Measurements from ENCODE around the gene TNS3.

TNS3 gene

GRCh38 chr7:47454069-47454973, 127.6 kb downstream of the TNS3 start:
- H3K4me3 ChIP-seq (ENCODE audit: low read depth, low read length): no peak overlapping the region
- no peak for DNase-seq (ENCODE audit: low read depth)
- TF ChIP-seq CTCF (IDR thresholded peaks at IDR 0.05; ENCODE audit: low read depth, low read length, missing control alignments): no peak

DNA sequence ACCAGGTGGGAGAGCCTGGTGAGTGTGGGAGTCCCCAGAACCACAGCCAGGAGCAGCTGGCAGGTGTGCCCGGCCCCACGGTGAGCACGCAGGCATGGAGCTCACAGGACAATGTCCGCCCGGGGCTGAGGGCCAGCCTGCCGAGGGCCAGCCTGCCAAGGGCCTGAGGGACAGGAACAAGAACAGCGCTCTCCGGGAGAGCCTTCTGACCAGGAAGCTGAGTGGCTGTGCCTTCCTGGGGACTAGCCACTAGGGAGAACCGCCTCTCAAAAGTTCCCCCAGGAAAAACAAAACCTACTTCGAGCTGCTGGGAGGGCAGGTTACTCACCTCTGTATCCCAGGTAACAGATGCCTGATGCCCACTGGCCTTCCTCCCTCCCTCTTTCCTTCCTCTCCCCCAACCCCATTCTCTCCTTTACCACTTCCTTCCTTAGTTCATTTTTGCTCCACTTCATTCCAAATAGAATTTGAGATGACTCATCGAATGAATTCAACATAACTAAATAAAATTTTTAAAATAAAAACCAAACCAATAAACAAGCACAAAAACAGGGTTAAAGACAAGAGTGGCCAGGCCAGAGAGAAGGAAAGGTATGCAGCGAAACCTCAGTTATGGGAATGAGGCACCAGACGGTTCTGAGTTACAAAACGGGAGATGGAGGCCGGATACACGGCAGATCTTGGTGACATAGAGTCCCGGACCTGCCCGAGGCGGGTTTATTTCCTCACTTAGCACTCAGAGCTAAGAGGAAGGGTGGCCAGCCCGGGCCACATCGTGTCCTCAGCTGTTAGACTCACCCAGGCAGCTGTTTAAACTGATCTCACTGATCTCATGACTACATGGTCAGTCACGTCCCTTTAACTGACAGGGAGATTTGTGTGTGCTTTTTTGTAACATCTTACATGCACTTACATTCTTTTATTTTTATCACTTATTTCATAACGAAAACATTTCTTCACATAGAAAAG, 128.5 kb downstream of the TNS3 start:
- no peak for DNase-seq (ENCODE audit: low read depth)
- no peak for TF ChIP-seq CTCF (IDR thresholded peaks at IDR 0.05; ENCODE audit: low read depth, low read length, missing control alignments)
- no peak overlapping the region for H3K4me3 ChIP-seq (ENCODE audit: low read depth, low read length)

- no peak for DNase-seq (ENCODE audit: low read depth)
- no peak overlapping the region for H3K4me3 ChIP-seq (ENCODE audit: low read depth, low read length)
- no peak for TF ChIP-seq CTCF (IDR thresholded peaks at IDR 0.05; ENCODE audit: low read depth, low read length, missing control alignments)
These were observed 129.2 kb downstream of the TNS3 start for GRCh38 chr7:47452715-47453092.

GRCh38 chr7:47452295-47452694, 129.6 kb downstream of the TNS3 start:
- no peak for DNase-seq (ENCODE audit: low read depth)
- TF ChIP-seq CTCF (IDR thresholded peaks at IDR 0.05; ENCODE audit: low read depth, low read length, missing control alignments): no peak
- H3K4me3 ChIP-seq (ENCODE audit: low read depth, low read length): no peak overlapping the region

- H3K4me3 ChIP-seq (ENCODE audit: low read depth, low read length): no peak overlapping the region
- no peak for DNase-seq (ENCODE audit: low read depth)
- no peak for TF ChIP-seq CTCF (IDR thresholded peaks at IDR 0.05; ENCODE audit: low read depth, low read length, missing control alignments)
These were observed 130.1 kb downstream of the TNS3 start for GRCh38 chr7:47451851-47452205.

GRCh38 chr7:47449810-47450590, 131.9 kb downstream of the TNS3 start:
- no peak for TF ChIP-seq CTCF (IDR thresholded peaks at IDR 0.05; ENCODE audit: low read depth, low read length, missing control alignments)
- no peak for DNase-seq (ENCODE audit: low read depth)
- H3K4me3 ChIP-seq (ENCODE audit: low read depth, low read length): no peak overlapping the region
